Mesenchymal stem cell (in vitro differentiated cells and primary cell): ENCODE data around the gene USP36.

ENCODE experiments used
- DNase-seq: peaks from one replicate; pipeline ENCODE4 v3.0.0-alpha.2; 2013
- H2AFZ ChIP-seq: one replicate; pipeline ENCODE4 v1.6.1; 2013; ENCODE audit warnings: low read depth, mild to moderate bottlenecking, control low read depth, inconsistent platforms, low read length, moderate library complexity
- H2AK5ac ChIP-seq: 2 replicates; pipeline ENCODE4 v1.6.1; 2013; ENCODE audit warnings: low read length, moderate library complexity, mild to moderate bottlenecking, inconsistent platforms; ENCODE audit not compliant: severe bottlenecking
- H2BK120ac ChIP-seq: one replicate; pipeline ENCODE4 v1.6.1; 2013; ENCODE audit warnings: low read depth, mild to moderate bottlenecking, inconsistent platforms, low read length, moderate library complexity
- H2BK12ac ChIP-seq, 2 experiments: one replicate each; pipeline ENCODE4 v1.6.1; 2013; ENCODE audit warnings: inconsistent platforms in 2 of 2, low read length in 2 of 2, mild to moderate bottlenecking in 2 of 2, moderate library complexity in 2 of 2, control low read depth in 1 of 2
- H2BK15ac ChIP-seq: one replicate; pipeline ENCODE4 v1.6.1; 2013; ENCODE audit warnings: mild to moderate bottlenecking, low read depth, inconsistent platforms; ENCODE audit not compliant: poor library complexity, severe bottlenecking
- H2BK5ac ChIP-seq: 2 replicates; pipeline ENCODE4 v1.6.1; 2013; ENCODE audit warnings: low read depth, mild to moderate bottlenecking, low read length, control low read depth, inconsistent platforms; ENCODE audit not compliant: poor library complexity, severe bottlenecking
- H3K14ac ChIP-seq, 2 experiments: one replicate each; pipeline ENCODE4 v1.6.1; 2013; ENCODE audit warnings: inconsistent platforms in 2 of 2, low read length in 2 of 2, control low read depth in 1 of 2, mild to moderate bottlenecking in 1 of 2, moderate library complexity in 1 of 2
- H3K18ac ChIP-seq, 2 experiments: one replicate each; pipeline ENCODE4 v1.6.1; 2013; ENCODE audit warnings: inconsistent platforms in 2 of 2, low read length in 2 of 2, control low read depth in 1 of 2, low read depth in 1 of 2, mild to moderate bottlenecking in 1 of 2
- H3K23ac ChIP-seq, 2 experiments: one replicate each; pipeline ENCODE4 v1.6.1; 2013; ENCODE audit warnings: inconsistent platforms in 2 of 2, low read length in 2 of 2, mild to moderate bottlenecking in 2 of 2, moderate library complexity in 2 of 2, control low read depth in 1 of 2
- H3K27ac ChIP-seq: 2 replicates; pipeline ENCODE4 v1.5.1; 2013; ENCODE audit warnings: mild to moderate bottlenecking, moderate library complexity, low read length, control low read depth, inconsistent platforms; ENCODE audit not compliant: poor library complexity, severe bottlenecking
- H3K27me3 ChIP-seq, 2 experiments: 2 replicates each; pipeline versions ENCODE4 v1.6.1 to v1.7.0; 2013; ENCODE audit warnings: low read length in 2 of 2, mild to moderate bottlenecking in 2 of 2, moderate library complexity in 2 of 2, control low read depth in 1 of 2, inconsistent platforms in 1 of 2; ENCODE audit not compliant: control insufficient read depth in 1 of 2, insufficient read depth in 1 of 2
- H3K36me3 ChIP-seq, 2 experiments: 2 replicates each; pipeline versions ENCODE4 v1.6.1 to v1.7.0; 2013; ENCODE audit warnings: low read length in 2 of 2, control low read depth in 1 of 2, inconsistent platforms in 1 of 2, low read depth in 1 of 2, mild to moderate bottlenecking in 1 of 2; ENCODE audit not compliant: insufficient read depth in 2 of 2, control insufficient read depth in 1 of 2
- H3K4ac ChIP-seq, 2 experiments: one replicate each; pipeline ENCODE4 v1.6.1; 2013; ENCODE audit warnings: inconsistent platforms in 2 of 2, low read length in 2 of 2, mild to moderate bottlenecking in 2 of 2, moderate library complexity in 2 of 2, control low read depth in 1 of 2, low read depth in 1 of 2
- H3K4me1 ChIP-seq: 2 replicates; pipeline ENCODE4 v1.6.1; 2013; ENCODE audit warnings: low read depth, low read length, control low read depth; ENCODE audit not compliant: control insufficient read depth, insufficient read depth
- H3K4me2 ChIP-seq: 2 replicates; pipeline ENCODE4 v1.6.1; 2013; ENCODE audit warnings: low read length, mild to moderate bottlenecking, inconsistent platforms; ENCODE audit not compliant: poor library complexity, severe bottlenecking
- H3K4me3 ChIP-seq, 2 experiments: 2 replicates each; pipeline versions ENCODE4 v1.5.1 to v1.7.0; 2013; ENCODE audit warnings: low read length in 2 of 2, mild to moderate bottlenecking in 2 of 2, control low read depth in 1 of 2, low read depth in 1 of 2; ENCODE audit not compliant: insufficient read depth in 1 of 2
- H3K79me1 ChIP-seq: replicated peaks from 2 replicates; pipeline ENCODE4 v1.6.1; 2013; ENCODE audit warnings: mild to moderate bottlenecking, control low read depth, low read length, inconsistent platforms; ENCODE audit not compliant: poor library complexity, severe bottlenecking
- H3K9ac ChIP-seq: 2 replicates; pipeline ENCODE4 v1.7.0; 2013; ENCODE audit warnings: mild to moderate bottlenecking, low read length, moderate library complexity
- H3K9me3 ChIP-seq: 2 replicates; pipeline ENCODE4 v1.7.0; 2013; ENCODE audit warnings: mild to moderate bottlenecking, low read length; ENCODE audit not compliant: control insufficient read depth
- H4K8ac ChIP-seq: one replicate; pipeline ENCODE4 v1.6.1; 2013; ENCODE audit warnings: inconsistent platforms, mild to moderate bottlenecking, low read length, moderate library complexity
- H4K91ac ChIP-seq: one replicate; pipeline ENCODE4 v1.6.1; 2013; ENCODE audit warnings: mild to moderate bottlenecking, low read length, inconsistent platforms
- WGBS: methylation state at CpG from one replicate; pipeline ENCODE4 v1.1.7; 2013; ENCODE audit warnings: mixed read lengths; 5-methylcytosine and 5-hydroxymethylcytosine counted together

Gene USP36

GRCh38 chr17:78825696-78826095, 14.9 kb downstream of the USP36 start:
- H3K14ac ChIP-seq: no peak overlapping the region
- H3K4me1 ChIP-seq: peaks cover 29% of the 10 kb centered on the region
- no peaks in the 10 kb centered on the region for H3K9me3 ChIP-seq
- H3K23ac ChIP-seq: no peak overlapping the region
- H2BK12ac ChIP-seq: no peak overlapping the region
- DNase-seq: no peak
- H4K91ac ChIP-seq: no peak overlapping the region
- 99% methylated on average over 6 of the region's 6 CpGs for WGBS
- H3K4me3 ChIP-seq: no peak overlapping the region
- H3K27ac ChIP-seq: no peak overlapping the region
- no peak overlapping the region for H2BK15ac ChIP-seq
- H4K8ac ChIP-seq: no peak overlapping the region
- no peak overlapping the region for H2AFZ ChIP-seq
- H2BK120ac ChIP-seq: no peak overlapping the region
- peak overlapping the region; percentile 14 for H2AK5ac ChIP-seq
- H3K79me1 ChIP-seq: peaks cover 47% of the 10 kb centered on the region
- no peak overlapping the region for H3K4ac ChIP-seq
- H3K36me3 ChIP-seq: peaks cover 63 to 91% of the 10 kb centered on the region in 2 experiments
- no peak overlapping the region for H2BK5ac ChIP-seq
- no peak overlapping the region for H3K9ac ChIP-seq
- no peaks in the 10 kb centered on the region for H3K27me3 ChIP-seq
- H3K4me2 ChIP-seq: no peak overlapping the region
- H3K18ac ChIP-seq: no peak overlapping the region

- Histone ChIP-seq H3K4me2 (no peak overlapping the region), H2AFZ (no peak overlapping the region), H4K8ac (no peak overlapping the region), H3K36me3 (peaks cover 72 to 91% of the 10 kb centered on the region in 2 experiments), H3K4ac (no peak overlapping the region), H2AK5ac (no peak overlapping the region), H3K14ac (no peak overlapping the region), H3K23ac (no peak overlapping the region), H3K27me3 (no peaks in the 10 kb centered on the region), H3K4me3 (no peak overlapping the region), H3K9me3 (no peaks in the 10 kb centered on the region), H2BK120ac (no peak overlapping the region), H3K27ac (no peak overlapping the region), H2BK15ac (no peak overlapping the region), H3K18ac (no peak overlapping the region), H2BK12ac (no peak overlapping the region), H2BK5ac (no peak overlapping the region), H3K9ac (no peak overlapping the region), H4K91ac (no peak overlapping the region), H3K79me1 (peaks cover 46% of the 10 kb centered on the region), H3K4me1 (peaks cover 29% of the 10 kb centered on the region)
- 98% methylated on average over 5 of the region's 7 CpGs for WGBS
- DNase-seq: no peak
These were observed 16.4 kb downstream of the USP36 start for GRCh38 chr17:78824240-78824639.

- peak overlapping the region; percentile 12 for H2BK5ac ChIP-seq
- H2BK15ac ChIP-seq: no peak overlapping the region
- H2AFZ ChIP-seq: no peak overlapping the region
- no peak overlapping the region for H3K14ac ChIP-seq
- H3K4me1 ChIP-seq: peaks cover 27% of the 10 kb centered on the region
- no peak overlapping the region for H3K9ac ChIP-seq
- no peak overlapping the region for H3K18ac ChIP-seq
- H3K23ac ChIP-seq: no peak overlapping the region
- no peak overlapping the region for H2BK120ac ChIP-seq
- H2BK12ac ChIP-seq: no peak overlapping the region
- no peak for DNase-seq
- WGBS: 97% methylated on average over 14 of the region's 14 CpGs
- no peaks in the 10 kb centered on the region for H3K9me3 ChIP-seq
- no peak overlapping the region for H3K4me3 ChIP-seq
- peaks cover 71 to 91% of the 10 kb centered on the region in 2 experiments for H3K36me3 ChIP-seq
- H3K79me1 ChIP-seq: peaks cover 44% of the 10 kb centered on the region
- peak overlapping the region; percentile 70 for H3K27ac ChIP-seq
- no peak overlapping the region for H3K4me2 ChIP-seq
- H2AK5ac ChIP-seq: peak overlapping the region; percentile 21
- no peaks in the 10 kb centered on the region for H3K27me3 ChIP-seq
- H4K8ac ChIP-seq: no peak overlapping the region
- peak overlapping the region; percentile 28 for H4K91ac ChIP-seq
- H3K4ac ChIP-seq: no peak overlapping the region
These were observed 17.1 kb downstream of the USP36 start for GRCh38 chr17:78823282-78824046.

GRCh38 chr17:78822552-78822951, 18.1 kb downstream of the USP36 start:
- H3K79me1 ChIP-seq: peaks cover 43% of the 10 kb centered on the region
- no peak overlapping the region for H2BK12ac ChIP-seq
- no peak overlapping the region for H2AFZ ChIP-seq
- H3K27ac ChIP-seq: peak overlapping the region; percentile 70
- H3K4ac ChIP-seq: no peak overlapping the region
- H2BK120ac ChIP-seq: no peak overlapping the region
- 80% methylated on average over 14 of the region's 14 CpGs for WGBS
- no peak overlapping the region for H3K14ac ChIP-seq
- H3K9me3 ChIP-seq: no peaks in the 10 kb centered on the region
- H4K8ac ChIP-seq: no peak overlapping the region
- no peak overlapping the region for H3K9ac ChIP-seq
- no peak overlapping the region for H3K18ac ChIP-seq
- H2BK15ac ChIP-seq: no peak overlapping the region
- no peak overlapping the region for H4K91ac ChIP-seq
- H3K27me3 ChIP-seq: no peaks in the 10 kb centered on the region
- H3K4me3 ChIP-seq: no peak overlapping the region
- H3K4me1 ChIP-seq: peaks cover 27% of the 10 kb centered on the region
- peaks cover 73 to 91% of the 10 kb centered on the region in 2 experiments for H3K36me3 ChIP-seq
- no peak overlapping the region for H3K23ac ChIP-seq
- H2AK5ac ChIP-seq: no peak overlapping the region
- H3K4me2 ChIP-seq: no peak overlapping the region
- H2BK5ac ChIP-seq: no peak overlapping the region
- peak; percentile 75 for DNase-seq
